ENCODE data around the gene SLC34A1.

The SLC34A1 gene

GRCh38 chr5:177389241-177390169, 5.3 kb downstream of the SLC34A1 start:
- Histone ChIP-seq H3K4me1 (ENCODE audit: control insufficient read depth, insufficient read depth, low read length, unreplicated experiment) (peaks cover 19% of the 10 kb centered on the region), H3K4me3 (ENCODE audit: low read depth, low read length) (peak overlapping the region; percentile 58), H2AFZ (ENCODE audit: low read length, unreplicated experiment) (peak overlapping the region; percentile 27), H3K36me3 (ENCODE audit: insufficient read depth, low read length) (no peaks in the 10 kb centered on the region), H3K79me2 (ENCODE audit: control insufficient read depth, insufficient read depth, low read length, unreplicated experiment) (no peaks in the 10 kb centered on the region), H3K27ac (ENCODE audit: low read depth, low read length) (peak overlapping the region; percentile 84), H3K27me3 (ENCODE audit: insufficient read depth, low read length) (0 out of 2 replicates have a peak, but pooled peaks cover 3% of the 10 kb centered on the region)

DNA sequence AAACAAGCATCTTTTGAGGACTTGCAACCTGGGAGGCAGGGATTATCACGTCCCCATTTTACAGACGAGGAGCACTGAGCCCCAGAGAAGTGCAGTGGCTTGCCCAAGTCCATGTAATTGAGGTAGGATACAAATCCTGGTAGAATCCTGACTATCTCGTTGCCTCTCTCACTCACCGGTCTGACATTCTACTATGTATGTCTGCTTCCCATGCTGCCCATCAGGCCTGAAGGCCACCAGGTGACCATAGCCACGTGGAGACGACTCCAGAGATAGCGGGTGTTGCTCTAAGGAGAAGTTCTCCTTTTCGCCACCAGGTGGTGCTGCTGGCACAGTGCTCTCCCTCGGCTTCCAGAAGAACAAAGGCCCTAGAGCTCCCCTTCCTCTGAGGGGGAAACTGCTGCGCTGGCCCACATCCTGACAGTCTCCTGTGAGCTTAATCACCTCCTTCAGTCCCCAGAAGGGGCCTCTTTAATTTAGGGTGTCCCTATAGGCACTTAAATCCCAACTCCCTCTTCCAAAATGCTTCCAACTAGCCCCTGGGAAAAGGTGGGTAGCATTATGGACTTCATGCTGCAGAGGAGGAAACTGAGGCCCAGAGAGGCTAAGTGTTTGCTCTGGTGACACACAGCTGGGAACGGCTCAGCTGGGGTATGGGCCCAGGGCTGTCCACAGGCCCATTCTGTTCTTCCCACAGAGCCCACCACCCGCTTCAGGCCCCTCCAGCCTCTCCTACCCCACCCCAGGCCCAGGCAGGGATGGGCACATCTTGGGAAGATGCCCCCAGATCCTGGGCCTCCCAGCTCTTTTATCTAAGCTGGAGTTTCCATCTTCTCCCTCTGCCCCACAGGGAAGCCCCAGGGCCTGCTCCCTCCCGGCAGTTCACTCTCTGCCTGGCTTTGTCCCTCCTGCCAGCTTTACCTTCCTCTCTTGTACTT, 6.4 kb downstream of the SLC34A1 start:
- no peak overlapping the region for H2AFZ ChIP-seq (ENCODE audit: low read length, unreplicated experiment)
- H3K36me3 ChIP-seq (ENCODE audit: insufficient read depth, low read length) = no peaks in the 10 kb centered on the region
- peak overlapping the region; percentile 84 for H3K27ac ChIP-seq (ENCODE audit: low read depth, low read length)
- 0 out of 2 replicates have a peak, but pooled peaks cover 3% of the 10 kb centered on the region for H3K27me3 ChIP-seq (ENCODE audit: insufficient read depth, low read length)
- H3K4me3 ChIP-seq (ENCODE audit: low read depth, low read length) = no peak overlapping the region
- peaks cover 19% of the 10 kb centered on the region for H3K4me1 ChIP-seq (ENCODE audit: control insufficient read depth, insufficient read depth, low read length, unreplicated experiment)
- H3K79me2 ChIP-seq (ENCODE audit: control insufficient read depth, insufficient read depth, low read length, unreplicated experiment) = no peaks in the 10 kb centered on the region

DNA sequence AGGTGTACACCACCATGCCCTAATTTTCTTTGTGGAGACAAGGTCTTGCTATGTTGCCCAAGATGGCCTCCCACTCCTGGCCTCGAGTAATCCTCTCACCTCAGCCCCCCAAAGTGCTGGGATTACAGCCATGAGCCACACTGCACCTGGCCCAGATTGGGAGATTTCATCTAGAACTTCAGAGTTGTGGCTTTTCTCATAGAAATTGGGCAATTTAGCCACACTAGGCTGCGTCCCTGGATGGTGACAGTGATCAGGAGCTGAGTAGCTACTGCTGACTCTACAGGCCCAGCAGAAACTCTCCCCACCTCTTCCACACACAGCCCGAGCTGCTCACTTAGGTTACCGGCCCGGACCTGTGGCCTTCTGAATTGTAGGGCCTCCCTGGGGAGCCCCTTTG, 8.5 kb downstream of the SLC34A1 start:
- no peak overlapping the region for H3K4me3 ChIP-seq (ENCODE audit: low read depth, low read length)
- H3K79me2 ChIP-seq (ENCODE audit: control insufficient read depth, insufficient read depth, low read length, unreplicated experiment) = no peaks in the 10 kb centered on the region
- H3K27me3 ChIP-seq (ENCODE audit: insufficient read depth, low read length) = 0 out of 2 replicates have a peak, but pooled peaks cover 3% of the 10 kb centered on the region
- H3K4me1 ChIP-seq (ENCODE audit: control insufficient read depth, insufficient read depth, low read length, unreplicated experiment) = peaks cover 19% of the 10 kb centered on the region
- no peaks in the 10 kb centered on the region for H3K36me3 ChIP-seq (ENCODE audit: insufficient read depth, low read length)
- H3K27ac ChIP-seq (ENCODE audit: low read depth, low read length) = no peak overlapping the region
- H2AFZ ChIP-seq (ENCODE audit: low read length, unreplicated experiment) = no peak overlapping the region

GRCh38 chr5:177393206-177393765, 9.1 kb downstream of the SLC34A1 start:
- no peaks in the 10 kb centered on the region for H3K79me2 ChIP-seq (ENCODE audit: control insufficient read depth, insufficient read depth, low read length, unreplicated experiment)
- H3K27ac ChIP-seq (ENCODE audit: low read depth, low read length) = no peak overlapping the region
- peaks cover 19% of the 10 kb centered on the region for H3K4me1 ChIP-seq (ENCODE audit: control insufficient read depth, insufficient read depth, low read length, unreplicated experiment)

DNA sequence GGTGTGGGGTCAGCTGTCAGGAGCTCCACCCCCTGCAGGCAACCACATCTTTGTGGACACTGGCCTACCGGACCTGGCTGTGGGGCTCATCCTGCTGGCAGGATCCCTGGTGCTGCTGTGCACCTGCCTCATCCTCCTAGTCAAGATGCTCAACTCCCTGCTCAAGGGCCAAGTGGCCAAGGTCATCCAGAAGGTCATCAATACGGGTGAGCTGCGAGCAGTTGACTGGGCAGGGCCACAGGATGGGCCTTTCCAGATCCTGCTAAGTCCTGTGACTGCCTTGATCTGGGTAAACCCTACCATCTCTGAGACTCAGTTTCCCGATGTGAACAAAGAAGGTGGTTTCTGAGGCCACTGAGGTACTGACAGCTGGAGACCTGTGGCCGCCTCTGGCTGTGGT, 9.8 kb downstream of the SLC34A1 start:
- Histone ChIP-seq H3K36me3 (ENCODE audit: insufficient read depth, low read length) (no peaks in the 10 kb centered on the region), H2AFZ (ENCODE audit: low read length, unreplicated experiment) (no peak overlapping the region), H3K4me1 (ENCODE audit: control insufficient read depth, insufficient read depth, low read length, unreplicated experiment) (peaks cover 12% of the 10 kb centered on the region)

More at GRCh38 chr5:177393206-177393765, 9.1 kb downstream of the SLC34A1 start:
- no peaks in the 10 kb centered on the region for H3K36me3 ChIP-seq (ENCODE audit: insufficient read depth, low read length)
- H3K4me3 ChIP-seq (ENCODE audit: low read depth, low read length) = no peak overlapping the region
- H2AFZ ChIP-seq (ENCODE audit: low read length, unreplicated experiment) = no peak overlapping the region
- 0 out of 2 replicates have a peak, but pooled peaks cover 3% of the 10 kb centered on the region for H3K27me3 ChIP-seq (ENCODE audit: insufficient read depth, low read length)

GRCh38 chr5:177396078-177396477, 11.8 kb downstream of the SLC34A1 start:
- no peak overlapping the region for H3K4me3 ChIP-seq (ENCODE audit: low read depth, low read length)

More for the DNA sequence above, 9.8 kb downstream of the SLC34A1 start:
- Histone ChIP-seq H3K79me2 (ENCODE audit: control insufficient read depth, insufficient read depth, low read length, unreplicated experiment) (no peaks in the 10 kb centered on the region), H3K4me3 (ENCODE audit: low read depth, low read length) (no peak overlapping the region), H3K27me3 (ENCODE audit: insufficient read depth, low read length) (0 out of 2 replicates have a peak, but pooled peaks cover 3% of the 10 kb centered on the region), H3K27ac (ENCODE audit: low read depth, low read length) (no peak overlapping the region)

GRCh38 chr5:177396807-177397206, 12.6 kb downstream of the SLC34A1 start:
- peaks cover 29% of the 10 kb centered on the region for H3K27me3 ChIP-seq (ENCODE audit: insufficient read depth, low read length)
- no peaks in the 10 kb centered on the region for H3K79me2 ChIP-seq (ENCODE audit: control insufficient read depth, insufficient read depth, low read length, unreplicated experiment)
- H2AFZ ChIP-seq (ENCODE audit: low read length, unreplicated experiment) = no peak overlapping the region
- H3K4me3 ChIP-seq (ENCODE audit: low read depth, low read length) = no peak overlapping the region
- H3K36me3 ChIP-seq (ENCODE audit: insufficient read depth, low read length) = no peaks in the 10 kb centered on the region
- H3K27ac ChIP-seq (ENCODE audit: low read depth, low read length) = no peak overlapping the region
- no peaks in the 10 kb centered on the region for H3K4me1 ChIP-seq (ENCODE audit: control insufficient read depth, insufficient read depth, low read length, unreplicated experiment)

More at GRCh38 chr5:177396078-177396477, 11.8 kb downstream of the SLC34A1 start:
- no peaks in the 10 kb centered on the region for H3K79me2 ChIP-seq (ENCODE audit: control insufficient read depth, insufficient read depth, low read length, unreplicated experiment)
- H3K27me3 ChIP-seq (ENCODE audit: insufficient read depth, low read length) = peaks cover 22% of the 10 kb centered on the region
- H3K36me3 ChIP-seq (ENCODE audit: insufficient read depth, low read length) = no peaks in the 10 kb centered on the region
- no peak overlapping the region for H2AFZ ChIP-seq (ENCODE audit: low read length, unreplicated experiment)
- no peak overlapping the region for H3K27ac ChIP-seq (ENCODE audit: low read depth, low read length)
- H3K4me1 ChIP-seq (ENCODE audit: control insufficient read depth, insufficient read depth, low read length, unreplicated experiment) = no peaks in the 10 kb centered on the region

DNA sequence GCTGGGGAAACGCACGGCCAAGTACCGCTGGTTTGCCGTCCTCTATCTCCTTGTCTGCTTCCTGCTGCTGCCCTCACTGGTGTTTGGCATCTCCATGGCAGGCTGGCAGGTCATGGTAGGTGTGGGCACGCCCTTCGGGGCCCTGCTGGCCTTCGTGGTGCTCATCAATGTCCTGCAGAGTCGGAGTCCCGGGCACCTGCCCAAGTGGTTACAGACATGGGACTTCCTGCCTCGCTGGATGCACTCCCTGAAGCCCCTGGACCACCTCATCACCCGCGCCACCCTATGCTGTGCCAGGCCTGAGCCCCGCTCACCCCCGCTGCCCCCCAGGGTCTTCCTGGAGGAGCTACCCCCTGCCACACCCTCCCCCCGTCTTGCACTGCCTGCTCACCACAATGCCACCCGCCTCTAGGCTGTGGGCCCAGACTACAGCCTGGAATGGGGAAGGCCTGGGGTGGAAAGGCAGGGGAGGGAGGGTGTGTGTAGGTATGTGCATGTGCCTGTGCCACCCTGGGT, 13.7 kb downstream of the SLC34A1 start:
- Histone ChIP-seq H3K27ac (ENCODE audit: low read depth, low read length) (no peak overlapping the region), H3K4me1 (ENCODE audit: control insufficient read depth, insufficient read depth, low read length, unreplicated experiment) (peaks cover 2% of the 10 kb centered on the region), H3K36me3 (ENCODE audit: insufficient read depth, low read length) (no peaks in the 10 kb centered on the region), H3K4me3 (ENCODE audit: low read depth, low read length) (no peak overlapping the region), H3K27me3 (ENCODE audit: insufficient read depth, low read length) (peaks cover 39% of the 10 kb centered on the region), H3K79me2 (ENCODE audit: control insufficient read depth, insufficient read depth, low read length, unreplicated experiment) (no peaks in the 10 kb centered on the region), H2AFZ (ENCODE audit: low read length, unreplicated experiment) (no peak overlapping the region)

DNA sequence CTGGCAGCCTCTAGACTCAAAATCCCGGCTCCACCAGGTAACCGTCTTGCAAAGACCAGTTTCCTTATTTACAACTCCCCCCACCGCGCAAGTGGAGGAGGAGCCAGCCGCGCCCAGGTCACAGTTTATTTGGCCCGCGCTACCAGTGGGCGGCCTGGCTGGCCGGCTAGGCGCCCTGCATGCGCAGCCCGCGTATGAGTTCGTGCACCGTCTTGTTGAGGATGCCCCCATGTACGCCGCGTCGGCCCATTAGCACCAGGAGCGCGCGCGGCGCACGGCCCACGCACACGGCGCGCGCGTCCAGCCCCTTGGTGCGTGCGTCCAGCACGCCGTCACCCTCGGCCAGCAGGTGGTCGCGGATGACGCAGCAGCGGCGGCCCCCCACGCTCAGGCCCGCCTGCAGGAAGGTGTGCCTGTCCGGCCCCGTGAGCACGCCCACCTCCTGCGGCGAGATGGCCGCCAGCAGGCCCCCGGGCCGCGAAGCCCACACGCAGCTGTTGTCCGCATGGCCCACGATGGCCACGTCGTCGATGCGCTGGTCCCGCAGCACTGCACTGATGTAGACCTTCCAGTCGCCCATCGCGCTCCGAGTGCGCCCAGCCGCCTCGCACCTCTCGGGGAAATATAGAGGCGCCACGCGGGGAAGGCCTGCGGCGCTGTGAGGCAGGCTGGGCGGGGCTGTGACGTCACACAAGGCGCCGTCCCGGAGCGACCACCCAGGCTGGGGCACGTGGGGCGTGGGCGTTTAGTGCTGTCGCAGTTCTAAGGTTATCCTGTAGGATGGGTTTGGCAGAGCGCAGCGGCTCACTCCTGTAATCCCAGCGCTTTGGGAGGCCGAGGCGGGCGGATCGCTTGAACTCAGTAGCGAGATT, 16.0 kb downstream of the SLC34A1 start, which contains the start of gene PFN3:
Gene PFN3 (minus strand): TSS at position 665 of the 872 bp plus-strand sequence. CDS start 85 bp downstream, at position 580.
- H2AFZ ChIP-seq (ENCODE audit: low read length, unreplicated experiment) = no peak within 1 kb of the TSS
- H3K79me2 ChIP-seq (ENCODE audit: control insufficient read depth, insufficient read depth, low read length, unreplicated experiment) = no peaks in the 10 kb centered on the region
- peak within 1 kb of the TSS; percentile 22; the same call in 1 of the 2 replicates for H3K4me3 ChIP-seq (ENCODE audit: low read depth, low read length)
- no peaks in the 10 kb centered on the region for H3K36me3 ChIP-seq (ENCODE audit: insufficient read depth, low read length)
- H3K4me1 ChIP-seq (ENCODE audit: control insufficient read depth, insufficient read depth, low read length, unreplicated experiment) = peaks cover 8% of the 10 kb centered on the region
- H3K27ac ChIP-seq (ENCODE audit: low read depth, low read length) = no peak within 1 kb of the TSS
- peaks cover 40% of the 10 kb centered on the region for H3K27me3 ChIP-seq (ENCODE audit: insufficient read depth, low read length)

Data from ACC112 (cell line).